DMS153 treated with DMSO at 0.1 percent for 48 hours (cell line): ENCODE measurements around the gene ITPKB.
A peak's percentile ranks its signal among the peaks of the same experiment; 100 is the strongest.

Experiments
- DNase-seq: peaks from one replicate; lab custom pipeline; 2025; ENCODE audit not compliant: unreplicated experiment; lab: John Stamatoyannopoulos, UW

ITPKB gene

GRCh38 chr1:226686440-226687425 is 52.3 kb downstream of the ITPKB start:
- no peak for DNase-seq

GRCh38 chr1:226685196-226685820 is 53.8 kb downstream of the ITPKB start:
- DNase-seq, result no peak

- no peak for DNase-seq
Observed at GRCh38 chr1:226684026-226684425, 55.1 kb downstream of the ITPKB start.

GRCh38 chr1:226682871-226683814 is 55.9 kb downstream of the ITPKB start:
- DNase-seq, result no peak

DNA sequence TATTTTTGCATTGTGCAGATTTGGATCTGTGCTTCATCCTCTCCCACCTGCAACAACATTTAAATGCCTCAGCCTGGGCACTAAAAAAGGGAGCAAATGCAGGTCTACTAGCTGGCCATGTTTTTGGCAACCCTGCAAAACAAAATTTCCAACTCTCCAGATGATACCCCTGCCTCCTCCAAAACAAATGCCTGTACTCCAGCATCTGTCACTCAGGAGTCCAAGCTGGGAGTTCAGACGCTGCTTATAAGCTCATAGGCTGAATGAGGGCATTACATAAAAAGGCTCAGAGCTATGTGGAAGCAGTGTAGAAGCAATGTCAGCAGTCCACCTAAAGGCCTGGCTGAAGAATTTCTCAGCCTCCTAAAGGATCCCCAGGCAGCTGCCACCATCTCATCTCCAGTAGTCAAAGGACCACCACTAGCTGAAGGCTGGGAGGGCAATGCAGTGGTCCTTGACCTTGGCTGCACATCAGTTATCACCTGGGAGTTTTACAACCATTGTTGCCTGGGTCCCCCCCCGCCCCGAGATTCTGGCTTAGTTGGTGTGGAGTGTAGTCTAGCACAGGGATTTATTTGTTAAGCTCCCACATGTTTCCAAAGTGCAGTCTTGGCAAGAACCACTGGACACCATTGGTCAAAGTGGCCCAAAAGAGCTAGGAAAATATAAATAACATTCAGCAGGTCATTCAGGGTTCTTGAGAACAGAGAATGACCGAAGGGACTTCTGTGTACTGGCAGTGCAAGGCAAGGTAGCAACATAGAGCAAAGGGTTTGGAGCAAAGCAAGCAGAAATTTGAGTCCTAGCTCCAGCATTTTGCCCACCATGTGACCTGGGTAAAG is 57.2 kb downstream of the ITPKB start:
- no peak for DNase-seq

- no peak for DNase-seq
Observed at GRCh38 chr1:226680653-226681052, 58.4 kb downstream of the ITPKB start.

DNA sequence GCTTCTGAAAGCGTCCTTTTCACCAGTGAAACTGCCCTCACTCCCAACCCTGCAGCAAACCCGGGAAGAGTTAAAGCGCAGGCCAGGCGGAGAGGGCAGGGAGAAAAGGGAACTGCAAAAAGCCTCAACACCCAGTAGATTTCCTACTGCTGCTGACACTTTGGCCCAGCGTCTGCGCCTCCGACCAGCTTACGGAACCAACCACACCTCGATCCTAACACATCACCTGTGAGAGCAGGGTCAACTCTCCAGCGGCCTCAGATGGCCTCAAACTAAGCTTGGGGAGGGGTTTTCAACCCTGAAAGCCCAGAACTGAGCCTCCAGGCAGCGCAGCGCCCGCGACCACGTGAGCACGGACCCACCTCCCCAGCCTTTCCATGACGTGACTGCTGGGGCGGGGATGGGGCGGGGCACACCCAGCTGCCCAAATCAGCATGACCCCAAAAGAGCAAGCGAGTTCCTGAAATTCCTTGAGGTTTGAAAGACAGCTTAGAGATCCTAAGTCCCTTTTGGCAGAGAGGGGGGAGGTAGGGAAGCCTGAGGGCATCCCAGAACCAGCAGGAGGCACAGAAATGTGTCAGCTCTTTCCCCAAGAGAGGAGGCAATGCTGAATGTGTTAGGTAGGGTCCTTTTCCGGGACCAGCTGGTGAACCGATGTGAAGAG is 59.1 kb downstream of the ITPKB start:
- DNase-seq, result no peak

- DNase-seq, result no peak
Observed at GRCh38 chr1:226679262-226679661, 59.8 kb downstream of the ITPKB start.

- no peak for DNase-seq
Observed at GRCh38 chr1:226678701-226679100, 60.4 kb downstream of the ITPKB start.

DNA sequence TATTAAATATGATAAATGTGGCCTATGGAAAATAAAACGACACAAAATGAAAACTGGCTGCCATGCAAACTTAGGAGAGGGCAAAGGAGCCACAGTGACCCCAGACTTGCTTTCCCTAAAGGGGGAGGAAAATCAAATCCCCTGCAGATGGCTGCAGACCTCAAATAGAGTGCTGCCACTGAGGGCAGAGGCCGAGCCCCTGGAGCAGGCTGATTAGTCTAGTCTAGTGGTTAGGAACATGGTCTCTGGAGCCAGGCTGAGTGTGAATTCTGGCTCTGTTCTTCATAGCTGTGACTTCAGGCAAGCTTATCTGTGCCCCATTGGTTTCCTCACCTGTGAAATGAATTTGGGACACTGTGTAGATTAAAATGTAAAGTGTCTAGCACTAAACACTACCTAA is 60.8 kb downstream of the ITPKB start:
- DNase-seq, result no peak

DNA sequence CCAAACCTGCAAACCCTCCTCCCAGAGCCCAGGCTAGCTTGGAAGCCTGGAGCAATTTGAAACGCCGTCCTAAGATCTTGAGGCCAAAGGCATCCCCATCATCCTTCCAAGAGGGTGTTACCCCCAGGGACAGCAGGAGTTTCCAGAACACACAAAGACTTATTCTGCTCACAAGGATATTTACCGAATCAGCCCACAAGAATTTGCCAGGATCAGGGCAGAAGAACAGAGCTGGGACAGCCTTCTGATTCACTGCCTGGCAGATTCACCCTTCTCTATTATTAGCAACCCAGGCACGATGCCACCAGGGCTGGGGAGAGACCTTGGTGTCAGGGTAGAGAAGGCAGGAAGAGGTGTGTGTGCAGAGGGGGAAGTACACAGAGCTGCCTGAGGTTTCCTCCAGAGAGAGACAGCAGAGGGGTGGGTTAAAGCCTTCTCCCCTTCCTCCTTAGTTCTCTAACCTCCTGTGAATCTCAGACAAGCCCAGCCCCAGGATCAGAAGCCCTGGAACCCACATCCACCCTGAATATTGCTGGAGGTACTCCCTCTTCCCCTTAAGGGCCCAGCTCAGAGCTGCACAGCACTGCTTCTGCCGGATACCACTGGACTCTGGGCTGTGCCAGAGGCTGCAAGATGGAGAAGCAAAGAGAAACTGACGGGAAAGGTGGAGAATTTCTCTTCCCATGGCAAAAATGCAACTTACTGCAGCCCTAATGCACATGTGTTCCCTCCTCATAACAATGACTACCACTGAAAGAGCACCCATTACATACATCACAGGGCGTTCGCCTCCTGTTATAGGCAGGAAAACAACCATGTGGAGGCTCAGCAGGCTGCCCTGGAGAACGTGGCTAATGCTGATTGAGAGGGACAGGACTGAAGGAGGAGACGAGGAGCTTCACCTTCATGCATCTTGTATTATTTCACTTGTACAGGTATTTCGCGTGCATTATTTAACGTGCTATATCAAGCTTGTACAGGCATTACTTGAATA is 61.8 kb downstream of the ITPKB start:
- DNase-seq, result peak; percentile 44

GRCh38 chr1:226676381-226676780 is 62.7 kb downstream of the ITPKB start:
- DNase-seq, result no peak

DNA sequence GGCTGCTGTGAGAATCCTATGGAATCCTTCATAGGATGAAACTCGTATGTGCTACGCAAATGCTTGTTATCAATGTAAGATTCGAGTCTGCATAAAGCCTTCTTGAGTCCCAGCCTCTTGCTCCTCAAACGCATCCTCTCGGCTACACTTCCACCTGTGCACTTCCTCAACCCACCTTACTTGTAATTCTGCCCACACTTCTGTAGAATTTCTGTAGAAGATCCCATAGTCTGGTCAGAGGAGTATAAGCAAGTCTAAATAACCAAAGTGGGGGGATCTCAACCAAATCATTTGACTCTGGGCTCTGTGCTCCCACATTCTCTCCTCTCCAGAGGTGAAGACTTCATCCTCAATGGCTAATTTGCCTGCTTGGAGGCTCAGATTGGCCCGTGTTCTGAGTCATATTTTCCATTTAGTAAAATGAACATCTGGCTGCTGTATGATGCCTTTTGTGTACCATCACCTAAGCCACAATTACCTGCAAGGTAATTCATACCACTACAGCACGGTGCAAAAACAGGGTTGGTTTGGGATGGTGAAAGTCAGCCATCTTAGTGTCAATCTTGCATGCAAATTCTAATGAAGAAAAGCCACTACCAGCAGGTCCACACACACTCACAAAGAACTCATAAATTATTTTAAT is 63.2 kb downstream of the ITPKB start:
- no peak for DNase-seq

DNA sequence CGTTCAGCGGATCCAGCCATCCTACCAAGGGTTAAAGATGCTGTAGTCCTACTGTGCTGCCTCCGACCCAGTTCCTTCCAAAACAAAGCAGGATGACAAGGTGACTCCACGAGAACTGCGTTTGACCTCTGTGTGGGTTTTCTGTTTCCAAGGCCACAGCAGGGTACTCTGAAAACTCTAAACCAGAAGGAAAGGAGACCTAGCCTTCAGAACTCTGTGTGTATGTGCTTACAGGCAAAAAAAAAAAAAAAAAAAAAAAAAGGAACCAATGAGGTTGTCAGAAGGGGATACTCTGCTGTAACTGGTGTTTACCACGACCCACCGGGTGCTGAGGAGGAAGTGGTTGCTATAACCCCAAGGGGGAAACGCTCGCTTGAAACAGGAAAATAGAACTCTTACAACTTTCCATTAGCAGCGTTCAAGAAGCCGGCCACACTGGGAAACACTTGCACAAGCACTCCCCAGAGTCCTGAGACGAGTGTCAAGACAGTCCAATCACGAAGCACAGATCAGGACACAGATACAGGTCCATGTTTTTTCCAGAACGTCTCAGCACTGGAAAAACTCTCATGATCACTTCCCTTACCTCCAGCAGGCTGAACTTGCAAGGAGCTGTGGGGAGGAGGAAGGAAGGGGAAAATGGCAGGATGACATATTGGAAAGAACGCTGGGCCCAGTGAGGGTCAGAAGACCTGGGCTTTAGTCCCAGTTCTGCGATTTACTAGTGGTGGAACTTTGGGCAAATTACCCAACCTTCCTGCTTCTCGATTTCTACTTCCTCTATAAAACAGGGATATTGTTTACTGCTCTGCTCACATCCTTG is 64.0 kb downstream of the ITPKB start:
- no peak for DNase-seq

DNA sequence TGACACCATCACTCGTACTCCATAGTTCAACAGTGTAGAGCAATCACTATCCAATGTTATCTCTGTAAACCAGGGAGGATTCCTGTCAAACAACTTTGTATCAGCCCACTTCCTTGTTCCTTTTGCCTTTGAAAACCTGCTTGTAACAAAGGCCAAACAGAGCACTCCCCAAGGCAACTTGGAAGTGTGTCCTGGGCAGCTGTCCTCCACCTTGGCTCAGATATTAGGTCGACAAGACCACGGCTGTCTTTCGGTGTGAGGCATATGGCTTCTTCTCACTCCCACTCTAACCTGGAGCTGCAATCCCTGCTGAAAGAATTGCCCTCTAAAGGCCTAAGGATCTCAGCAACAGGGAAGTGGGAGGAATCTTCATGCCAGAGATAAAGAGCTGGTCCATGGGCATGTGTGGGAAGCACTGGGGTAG is 66.7 kb downstream of the ITPKB start:
- no peak for DNase-seq

DNA sequence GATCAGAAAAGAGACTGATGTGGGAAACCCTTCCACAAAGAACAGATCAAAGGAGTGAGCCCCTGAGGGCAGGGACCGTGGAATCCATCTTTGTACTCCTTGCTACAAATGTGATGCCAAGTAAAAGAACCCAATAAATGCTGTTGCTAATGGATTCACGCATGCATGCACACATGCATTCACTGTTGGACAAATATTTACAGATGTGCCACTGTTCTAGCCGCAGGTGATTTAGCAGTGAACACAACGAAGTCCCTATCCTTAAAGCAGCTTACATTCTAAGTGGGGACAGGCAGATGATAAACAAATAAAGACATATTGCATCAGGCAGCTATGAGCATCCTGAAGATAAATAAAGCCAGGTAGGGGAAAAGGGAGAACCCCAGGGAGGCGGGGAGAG is 67.8 kb downstream of the ITPKB start:
- peak; percentile 94 for DNase-seq

GRCh38 chr1:226670073-226670472 is 69.0 kb downstream of the ITPKB start:
- no peak for DNase-seq
